ENCODE results near the gene TUT7. TPM values are rescaled to one million over a fixed set of nuclear protein-coding genes. Genes with fewer than 3 reads are reported as not detected.

Gene TUT7, protein sequence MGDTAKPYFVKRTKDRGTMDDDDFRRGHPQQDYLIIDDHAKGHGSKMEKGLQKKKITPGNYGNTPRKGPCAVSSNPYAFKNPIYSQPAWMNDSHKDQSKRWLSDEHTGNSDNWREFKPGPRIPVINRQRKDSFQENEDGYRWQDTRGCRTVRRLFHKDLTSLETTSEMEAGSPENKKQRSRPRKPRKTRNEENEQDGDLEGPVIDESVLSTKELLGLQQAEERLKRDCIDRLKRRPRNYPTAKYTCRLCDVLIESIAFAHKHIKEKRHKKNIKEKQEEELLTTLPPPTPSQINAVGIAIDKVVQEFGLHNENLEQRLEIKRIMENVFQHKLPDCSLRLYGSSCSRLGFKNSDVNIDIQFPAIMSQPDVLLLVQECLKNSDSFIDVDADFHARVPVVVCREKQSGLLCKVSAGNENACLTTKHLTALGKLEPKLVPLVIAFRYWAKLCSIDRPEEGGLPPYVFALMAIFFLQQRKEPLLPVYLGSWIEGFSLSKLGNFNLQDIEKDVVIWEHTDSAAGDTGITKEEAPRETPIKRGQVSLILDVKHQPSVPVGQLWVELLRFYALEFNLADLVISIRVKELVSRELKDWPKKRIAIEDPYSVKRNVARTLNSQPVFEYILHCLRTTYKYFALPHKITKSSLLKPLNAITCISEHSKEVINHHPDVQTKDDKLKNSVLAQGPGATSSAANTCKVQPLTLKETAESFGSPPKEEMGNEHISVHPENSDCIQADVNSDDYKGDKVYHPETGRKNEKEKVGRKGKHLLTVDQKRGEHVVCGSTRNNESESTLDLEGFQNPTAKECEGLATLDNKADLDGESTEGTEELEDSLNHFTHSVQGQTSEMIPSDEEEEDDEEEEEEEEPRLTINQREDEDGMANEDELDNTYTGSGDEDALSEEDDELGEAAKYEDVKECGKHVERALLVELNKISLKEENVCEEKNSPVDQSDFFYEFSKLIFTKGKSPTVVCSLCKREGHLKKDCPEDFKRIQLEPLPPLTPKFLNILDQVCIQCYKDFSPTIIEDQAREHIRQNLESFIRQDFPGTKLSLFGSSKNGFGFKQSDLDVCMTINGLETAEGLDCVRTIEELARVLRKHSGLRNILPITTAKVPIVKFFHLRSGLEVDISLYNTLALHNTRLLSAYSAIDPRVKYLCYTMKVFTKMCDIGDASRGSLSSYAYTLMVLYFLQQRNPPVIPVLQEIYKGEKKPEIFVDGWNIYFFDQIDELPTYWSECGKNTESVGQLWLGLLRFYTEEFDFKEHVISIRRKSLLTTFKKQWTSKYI (N-terminal part only)
- 23.7 and 36.7 TPM in 2 replicates for total RNA-seq

DNA sequence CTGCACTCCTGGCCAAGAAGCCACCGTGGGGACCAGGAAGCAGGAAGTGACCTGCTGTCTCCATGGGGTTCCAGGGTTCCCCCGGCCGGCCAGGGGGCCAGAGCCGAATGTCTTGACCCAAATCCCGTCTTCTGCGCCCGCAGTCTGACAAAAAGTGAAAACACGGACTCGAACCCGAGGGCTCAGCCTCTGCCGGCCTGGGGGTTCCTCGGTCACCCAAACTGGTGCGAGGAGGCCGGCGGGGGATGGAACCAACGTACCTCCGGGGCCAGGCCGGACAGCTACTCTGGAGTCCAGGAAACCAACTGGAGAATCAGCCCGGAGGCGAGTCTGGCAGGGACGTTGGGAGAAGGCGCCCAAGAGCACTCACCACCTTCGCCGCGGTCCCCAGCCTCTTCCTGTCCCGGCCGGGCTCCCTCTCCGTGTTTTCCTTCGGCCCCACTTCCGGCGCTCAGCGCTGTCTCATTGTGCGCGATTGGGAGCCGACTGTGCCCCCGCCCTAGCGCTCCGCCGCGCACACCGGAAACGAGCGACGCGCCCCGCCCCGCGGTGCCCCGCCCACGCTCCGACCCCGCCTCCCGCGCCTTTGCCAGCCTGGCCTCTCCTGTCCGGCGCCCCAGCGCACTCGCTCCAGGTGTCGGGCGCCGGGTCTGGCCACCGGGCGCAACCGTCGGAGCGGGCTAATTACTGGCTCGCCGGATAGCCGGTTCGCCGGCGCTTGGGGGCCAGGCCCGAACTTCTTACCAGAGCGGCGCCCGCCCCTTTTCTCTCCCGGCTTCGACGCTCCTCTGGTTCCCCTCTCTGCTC is at the start of gene TUT7:
Gene TUT7 (minus strand): TSS at position 400 of the 807 bp plus-strand sequence. CDS start 1,211 bp downstream, outside the sequence.

DNA sequence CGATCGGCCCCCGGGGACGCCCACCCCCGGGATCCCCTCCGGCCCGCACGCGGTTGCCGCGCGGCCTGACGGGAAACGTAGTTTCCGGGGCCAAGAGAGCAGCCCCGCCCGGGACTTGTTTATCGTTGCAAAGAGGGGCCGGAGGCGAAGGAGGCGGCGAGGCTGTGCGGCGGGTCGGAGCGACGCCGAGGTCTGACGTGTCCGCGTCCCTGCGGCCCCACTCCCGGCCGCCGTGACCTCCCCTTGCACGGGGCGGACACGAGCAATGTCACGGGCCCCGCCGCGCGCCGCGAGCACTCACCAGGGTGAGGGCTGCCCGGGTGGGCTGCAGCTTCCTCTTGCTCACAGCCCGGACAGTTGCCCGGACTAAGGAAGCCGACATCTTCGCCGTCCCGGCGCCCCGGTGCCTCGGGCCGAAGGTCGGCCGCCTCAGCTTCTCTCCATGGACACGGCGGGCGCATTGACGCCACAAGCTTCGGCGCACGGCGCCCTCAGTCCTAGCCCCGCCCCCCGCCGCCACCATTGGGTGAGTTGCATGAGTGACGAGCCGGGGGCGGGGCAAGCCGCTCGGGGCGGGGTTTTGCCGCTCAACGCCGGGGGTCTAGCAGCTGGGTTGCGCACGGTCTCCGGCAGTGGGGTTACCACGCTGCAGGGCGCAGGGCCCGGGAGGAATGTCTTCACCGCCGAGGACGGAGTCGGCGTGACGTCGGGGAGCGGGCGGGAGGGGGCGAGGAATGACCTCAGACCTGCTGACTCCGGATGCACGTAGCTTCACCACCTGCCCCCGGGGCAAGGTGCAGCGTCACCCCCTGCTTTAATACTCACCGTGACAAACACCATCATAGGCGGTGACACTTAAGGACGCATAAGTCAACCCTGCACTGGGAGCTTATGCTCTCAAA is 71.9 kb downstream of the TUT7 start, which contains the start of gene ISCA1:
Gene ISCA1 (minus strand): TSS at position 462 of the 902 bp plus-strand sequence. CDS start 80 bp downstream, at position 382.

DNA sequence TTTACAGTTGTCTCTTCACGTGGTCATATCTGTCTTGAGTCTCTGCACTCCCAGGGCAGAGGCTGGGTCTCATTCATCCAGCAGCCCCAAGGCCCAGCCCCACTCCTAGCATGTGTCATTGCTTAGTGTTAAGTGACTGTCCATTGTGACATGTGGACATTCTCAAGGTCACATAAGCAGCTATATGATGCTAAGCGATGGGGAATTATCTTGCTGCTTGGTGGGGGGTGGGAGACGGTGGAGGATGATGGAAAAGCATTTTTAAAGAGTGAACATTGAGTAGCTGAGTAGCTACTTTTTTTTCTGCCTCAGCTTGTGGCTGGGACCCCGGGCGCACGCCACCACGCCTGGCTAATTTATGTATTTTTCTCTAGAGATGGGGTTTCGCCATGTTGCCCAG is 94.7 kb downstream of the TUT7 start, which contains the start of gene C9orf153:
Gene C9orf153 (minus strand): TSS at position 101 of the 400 bp plus-strand sequence. CDS start 30,054 bp downstream, outside the sequence.

Other genes with a start within 250 kb of the TUT7 start
- gene C9orf153, start 94.8 kb downstream of the TUT7 start, total RNA-seq = not detected in 2 replicates
- 24.7 and 32.9 TPM in 2 replicates for gene ISCA1, start 71.9 kb downstream of the TUT7 start, total RNA-seq

Measured in epithelial cell of alveolus of lung (primary cell).